A673 (cell line): ENCODE results near the gene KCND3. TPM values are rescaled to one million over a fixed set of nuclear protein-coding genes. Genes with fewer than 3 reads are reported as not detected.

Experiments
- BruUV-seq: library from RNA; stranded (reverse); fragments of 400-500 nt; replicated peaks from 2 replicates; lab custom pipeline; 2021; lab: Mats Ljungman, UMichigan
- CTCF ChIA-PET: fragments of 300-600 bp; sonication (Branson Sonifier 250); formaldehyde crosslinking; loops from one replicate; lab custom pipeline; 2022; ENCODE audit warnings: antibody characterized with exemption; lab: Charles Lee
- POLR2A ChIA-PET: fragments of 300-600 bp; sonication (Branson Sonifier 250); formaldehyde crosslinking; loops from one replicate; lab custom pipeline; 2022; ENCODE audit warnings: antibody characterized with exemption; ENCODE audit not compliant: low non-redundant PET; lab: Charles Lee
- DNase-seq: peaks from one replicate; pipeline ENCODE4 v3.0.0-alpha.2; 2015; ENCODE audit warnings: low spot score
- H3K27ac ChIP-seq: fragments of 200-600 bp; sonication (generic); 2 replicates; pipeline ENCODE4 v1.5.1; 2016; ENCODE audit warnings: mixed run types, low read depth, mild to moderate bottlenecking, mixed read lengths, antibody characterized with exemption, low read length; ENCODE audit not compliant: poor library complexity, severe bottlenecking
- H3K27me3 ChIP-seq: fragments of 200-600 bp; sonication (generic); replicated peaks from 2 replicates; pipeline ENCODE4 v1.6.1; 2017; ENCODE audit warnings: mixed run types, low read depth, mild to moderate bottlenecking, mixed read lengths, antibody characterized with exemption, low read length; ENCODE audit not compliant: insufficient read depth, poor library complexity
- H3K36me3 ChIP-seq: fragments of 200-600 bp; sonication (generic); 2 replicates; pipeline ENCODE4 v1.6.1; 2016; ENCODE audit warnings: mixed run types, mild to moderate bottlenecking, mixed read lengths, antibody characterized with exemption, low read length; ENCODE audit not compliant: insufficient read depth, poor library complexity, severe bottlenecking
- H3K4me1 ChIP-seq: fragments of 200-600 bp; sonication (generic); 2 replicates; pipeline ENCODE4 v1.6.1; 2017; ENCODE audit warnings: mixed run types, mild to moderate bottlenecking, mixed read lengths, antibody characterized with exemption, low read length; ENCODE audit not compliant: insufficient read depth, poor library complexity, severe bottlenecking
- H3K4me3 ChIP-seq: fragments of 200-600 bp; sonication (generic); 2 replicates; pipeline ENCODE4 v1.5.1; 2016; ENCODE audit warnings: low read depth, mixed run types, mild to moderate bottlenecking, mixed read lengths, low read length; ENCODE audit not compliant: poor library complexity, severe bottlenecking
- H3K9me3 ChIP-seq: fragments of 200-600 bp; sonication (generic); 2 replicates; pipeline ENCODE4 v1.6.1; 2016; ENCODE audit warnings: mixed run types, low read depth, mild to moderate bottlenecking, mixed read lengths, antibody characterized with exemption, low read length; ENCODE audit not compliant: poor library complexity, severe bottlenecking
- EZH2 ChIP-seq: fragments of 200-600 bp; sonication (generic); IDR thresholded peaks from 2 replicates; pipeline ENCODE4 v1.6.1; 2017; ENCODE audit warnings: borderline replicate concordance, low read depth, mild to moderate bottlenecking, mixed read lengths, antibody characterized with exemption, low read length; ENCODE audit not compliant: poor library complexity, severe bottlenecking
- intact Hi-C: fragments of 100-400 bp; cut with micrococcal nuclease; formaldehyde crosslinking; loops from one replicate; pipeline ENCODE4 v1.10.0; 2022; ENCODE audit not compliant: unreplicated experiment
- total RNA-seq: library from RNA; stranded (reverse); gene quantifications from 2 replicates; pipeline ENCODE4 v1.2.3, GENCODE V29; 2021
- TF ChIP-seq, protein P1 (sequence below): fragments of 300-800, 200-600 bp; sonication (generic); conservative IDR thresholded peaks from 2 replicates; pipeline ENCODE4 v1.5.1; 2017; ENCODE audit warnings: low read depth, mild to moderate bottlenecking, antibody characterized with exemption, low read length, moderate library complexity, mixed read lengths

Gene KCND3
- total RNA-seq, 1 experiment from 2014 or later: not detected

DNA sequence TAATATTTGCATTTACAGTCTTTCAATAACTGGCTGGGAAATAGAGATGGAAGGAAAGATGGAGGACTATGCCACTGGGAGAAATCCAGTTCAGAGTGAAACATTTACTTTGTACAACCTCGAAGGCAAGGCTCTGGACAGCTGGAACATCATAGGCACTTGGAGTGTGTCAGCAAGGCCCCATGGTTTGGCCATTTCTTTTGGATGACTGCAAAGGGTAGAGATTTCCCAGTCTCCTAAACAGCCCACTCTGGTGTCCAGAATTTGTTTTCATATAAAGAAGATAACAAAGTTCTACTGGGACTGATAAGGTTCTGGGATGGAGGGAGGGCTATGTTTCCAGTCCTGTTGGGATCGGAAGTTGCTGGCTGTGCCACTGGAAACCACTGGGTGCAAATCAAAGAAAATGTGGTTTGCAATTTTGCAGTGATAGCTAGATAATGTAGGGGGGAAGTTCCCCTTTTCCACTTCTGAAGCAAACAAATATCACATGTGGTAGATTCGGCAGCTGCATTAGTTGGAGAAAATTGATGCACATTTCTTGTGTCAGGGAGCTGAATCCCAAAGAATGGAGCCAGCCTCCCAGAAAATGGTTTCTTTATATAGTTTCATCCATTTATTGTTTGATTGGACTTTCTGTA lies 16.2 kb downstream of the KCND3 start:
- Histone ChIP-seq H3K27ac (no peak overlapping the region), H3K4me1 (no peaks in the 10 kb centered on the region), H3K4me3 (no peak overlapping the region), H3K36me3 (no peaks in the 10 kb centered on the region), H3K9me3 (no peaks in the 10 kb centered on the region), H3K27me3 (peaks cover 82% of the 10 kb centered on the region)
- DNase-seq: no peak
- POLR2A ChIA-PET: interaction anchor here (0.5 to 0.6 kb wide), 2 partner anchors 20 to 201 kb away, joined by 3 read pairs; no protein-coding TSS in a partner anchor
- BruUV-seq: no TSS peak
- TF ChIP-seq, protein P1, sequence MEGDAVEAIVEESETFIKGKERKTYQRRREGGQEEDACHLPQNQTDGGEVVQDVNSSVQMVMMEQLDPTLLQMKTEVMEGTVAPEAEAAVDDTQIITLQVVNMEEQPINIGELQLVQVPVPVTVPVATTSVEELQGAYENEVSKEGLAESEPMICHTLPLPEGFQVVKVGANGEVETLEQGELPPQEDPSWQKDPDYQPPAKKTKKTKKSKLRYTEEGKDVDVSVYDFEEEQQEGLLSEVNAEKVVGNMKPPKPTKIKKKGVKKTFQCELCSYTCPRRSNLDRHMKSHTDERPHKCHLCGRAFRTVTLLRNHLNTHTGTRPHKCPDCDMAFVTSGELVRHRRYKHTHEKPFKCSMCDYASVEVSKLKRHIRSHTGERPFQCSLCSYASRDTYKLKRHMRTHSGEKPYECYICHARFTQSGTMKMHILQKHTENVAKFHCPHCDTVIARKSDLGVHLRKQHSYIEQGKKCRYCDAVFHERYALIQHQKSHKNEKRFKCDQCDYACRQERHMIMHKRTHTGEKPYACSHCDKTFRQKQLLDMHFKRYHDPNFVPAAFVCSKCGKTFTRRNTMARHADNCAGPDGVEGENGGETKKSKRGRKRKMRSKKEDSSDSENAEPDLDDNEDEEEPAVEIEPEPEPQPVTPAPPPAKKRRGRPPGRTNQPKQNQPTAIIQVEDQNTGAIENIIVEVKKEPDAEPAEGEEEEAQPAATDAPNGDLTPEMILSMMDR: no peak
- TF ChIP-seq EZH2: no peak
- intact Hi-C loops: no loop called here
- CTCF ChIA-PET: interaction anchor here (0.6 kb wide), 1 partner anchor 364 kb away, joined by 4 read pairs; no protein-coding TSS in a partner anchor

DNA sequence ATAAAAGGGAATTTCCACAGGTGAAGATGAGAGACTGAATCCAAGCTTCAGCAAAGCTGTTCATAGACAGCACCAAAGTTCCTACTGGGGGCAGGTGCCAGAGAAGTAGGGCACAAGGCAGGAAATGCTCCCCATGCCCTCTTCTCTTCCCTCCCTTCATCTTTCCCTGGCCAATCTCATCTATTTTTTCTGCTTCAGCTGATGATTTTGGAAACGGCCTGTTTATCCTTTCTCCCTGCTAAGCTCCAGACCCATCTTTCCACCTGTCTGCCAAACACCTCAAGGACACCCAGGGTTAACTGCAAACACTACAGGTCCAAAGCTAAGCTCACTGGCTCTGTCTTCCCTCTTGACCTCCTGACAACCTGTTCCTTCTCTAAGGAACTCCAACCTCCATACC lies 18.1 kb downstream of the KCND3 start:
- no peak for DNase-seq
- intact Hi-C loops: no loop called here
- no TSS peak for BruUV-seq
- no peaks in the 10 kb centered on the region for H3K4me1 ChIP-seq
- no peaks in the 10 kb centered on the region for H3K9me3 ChIP-seq
- ChIA-PET POLR2A (no interaction called here), CTCF (no interaction called here)
- H3K36me3 ChIP-seq: no peaks in the 10 kb centered on the region
- TF ChIP-seq EZH2: no peak
- TF ChIP-seq, protein P1: no peak
- no peak overlapping the region for H3K27ac ChIP-seq
- H3K27me3 ChIP-seq: peaks cover 81% of the 10 kb centered on the region
- no peak overlapping the region for H3K4me3 ChIP-seq

DNA sequence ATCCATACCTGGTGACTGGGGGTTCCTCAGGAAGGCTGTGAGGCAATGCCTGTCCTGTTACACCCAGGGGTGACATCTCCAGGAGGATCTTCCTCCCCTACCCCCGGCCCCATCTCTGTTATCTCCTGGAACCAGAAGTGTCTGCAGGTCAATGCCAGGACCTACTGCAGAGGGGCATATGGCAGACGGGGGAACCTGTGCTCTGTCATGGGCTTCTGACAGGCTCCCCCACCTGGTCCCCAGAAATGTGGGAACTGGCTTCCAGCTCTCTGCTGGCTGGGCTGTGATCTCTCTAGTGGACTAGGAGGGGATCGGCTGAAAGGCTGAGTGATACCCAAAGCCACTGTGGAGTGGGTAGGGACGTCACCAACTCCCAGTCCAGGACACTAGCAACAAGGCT lies 21.0 kb downstream of the KCND3 start:
- TF ChIP-seq, protein P1: no peak
- no peak for TF ChIP-seq EZH2
- no peaks in the 10 kb centered on the region for H3K9me3 ChIP-seq
- DNase-seq: no peak
- no peaks in the 10 kb centered on the region for H3K4me1 ChIP-seq
- no TSS peak for BruUV-seq
- ChIA-PET CTCF (no interaction called here), POLR2A (no interaction called here)
- intact Hi-C loops: no loop called here
- H3K4me3 ChIP-seq: no peak overlapping the region
- H3K36me3 ChIP-seq: no peaks in the 10 kb centered on the region
- H3K27me3 ChIP-seq: peaks cover 81% of the 10 kb centered on the region
- no peak overlapping the region for H3K27ac ChIP-seq
